Mesenchymal stem cell (in vitro differentiated cells and primary cell): Measurements from ENCODE around the gene DTX1.

Experiments
- DNase-seq: peaks from one replicate; pipeline ENCODE4 v3.0.0-alpha.2; 2013
- H2AFZ ChIP-seq: one replicate; pipeline ENCODE4 v1.6.1; 2013; ENCODE audit warnings: low read depth, mild to moderate bottlenecking, control low read depth, inconsistent platforms, low read length, moderate library complexity
- H2AK5ac ChIP-seq: 2 replicates; pipeline ENCODE4 v1.6.1; 2013; ENCODE audit warnings: low read length, moderate library complexity, mild to moderate bottlenecking, inconsistent platforms; ENCODE audit not compliant: severe bottlenecking
- H2BK120ac ChIP-seq: one replicate; pipeline ENCODE4 v1.6.1; 2013; ENCODE audit warnings: low read depth, mild to moderate bottlenecking, inconsistent platforms, low read length, moderate library complexity
- H2BK12ac ChIP-seq, 2 experiments: one replicate each; pipeline ENCODE4 v1.6.1; 2013; ENCODE audit warnings: inconsistent platforms in 2 of 2, low read length in 2 of 2, mild to moderate bottlenecking in 2 of 2, moderate library complexity in 2 of 2, control low read depth in 1 of 2
- H2BK15ac ChIP-seq: one replicate; pipeline ENCODE4 v1.6.1; 2013; ENCODE audit warnings: mild to moderate bottlenecking, low read depth, inconsistent platforms; ENCODE audit not compliant: poor library complexity, severe bottlenecking
- H2BK5ac ChIP-seq: 2 replicates; pipeline ENCODE4 v1.6.1; 2013; ENCODE audit warnings: low read depth, mild to moderate bottlenecking, low read length, control low read depth, inconsistent platforms; ENCODE audit not compliant: poor library complexity, severe bottlenecking
- H3K14ac ChIP-seq, 2 experiments: one replicate each; pipeline ENCODE4 v1.6.1; 2013; ENCODE audit warnings: inconsistent platforms in 2 of 2, low read length in 2 of 2, control low read depth in 1 of 2, mild to moderate bottlenecking in 1 of 2, moderate library complexity in 1 of 2
- H3K18ac ChIP-seq, 2 experiments: one replicate each; pipeline ENCODE4 v1.6.1; 2013; ENCODE audit warnings: inconsistent platforms in 2 of 2, low read length in 2 of 2, control low read depth in 1 of 2, low read depth in 1 of 2, mild to moderate bottlenecking in 1 of 2
- H3K23ac ChIP-seq, 2 experiments: one replicate each; pipeline ENCODE4 v1.6.1; 2013; ENCODE audit warnings: inconsistent platforms in 2 of 2, low read length in 2 of 2, mild to moderate bottlenecking in 2 of 2, moderate library complexity in 2 of 2, control low read depth in 1 of 2
- H3K27ac ChIP-seq: 2 replicates; pipeline ENCODE4 v1.5.1; 2013; ENCODE audit warnings: mild to moderate bottlenecking, moderate library complexity, low read length, control low read depth, inconsistent platforms; ENCODE audit not compliant: poor library complexity, severe bottlenecking
- H3K27me3 ChIP-seq, 2 experiments: 2 replicates each; pipeline versions ENCODE4 v1.6.1 to v1.7.0; 2013; ENCODE audit warnings: low read length in 2 of 2, mild to moderate bottlenecking in 2 of 2, moderate library complexity in 2 of 2, control low read depth in 1 of 2, inconsistent platforms in 1 of 2; ENCODE audit not compliant: control insufficient read depth in 1 of 2, insufficient read depth in 1 of 2
- H3K36me3 ChIP-seq, 2 experiments: 2 replicates each; pipeline versions ENCODE4 v1.6.1 to v1.7.0; 2013; ENCODE audit warnings: low read length in 2 of 2, control low read depth in 1 of 2, inconsistent platforms in 1 of 2, low read depth in 1 of 2, mild to moderate bottlenecking in 1 of 2; ENCODE audit not compliant: insufficient read depth in 2 of 2, control insufficient read depth in 1 of 2
- H3K4ac ChIP-seq, 2 experiments: one replicate each; pipeline ENCODE4 v1.6.1; 2013; ENCODE audit warnings: inconsistent platforms in 2 of 2, low read length in 2 of 2, mild to moderate bottlenecking in 2 of 2, moderate library complexity in 2 of 2, control low read depth in 1 of 2, low read depth in 1 of 2
- H3K4me1 ChIP-seq: 2 replicates; pipeline ENCODE4 v1.6.1; 2013; ENCODE audit warnings: low read depth, low read length, control low read depth; ENCODE audit not compliant: control insufficient read depth, insufficient read depth
- H3K4me2 ChIP-seq: 2 replicates; pipeline ENCODE4 v1.6.1; 2013; ENCODE audit warnings: low read length, mild to moderate bottlenecking, inconsistent platforms; ENCODE audit not compliant: poor library complexity, severe bottlenecking
- H3K4me3 ChIP-seq, 2 experiments: 2 replicates each; pipeline versions ENCODE4 v1.5.1 to v1.7.0; 2013; ENCODE audit warnings: low read length in 2 of 2, mild to moderate bottlenecking in 2 of 2, control low read depth in 1 of 2, low read depth in 1 of 2; ENCODE audit not compliant: insufficient read depth in 1 of 2
- H3K79me1 ChIP-seq: replicated peaks from 2 replicates; pipeline ENCODE4 v1.6.1; 2013; ENCODE audit warnings: mild to moderate bottlenecking, control low read depth, low read length, inconsistent platforms; ENCODE audit not compliant: poor library complexity, severe bottlenecking
- H3K9ac ChIP-seq: 2 replicates; pipeline ENCODE4 v1.7.0; 2013; ENCODE audit warnings: mild to moderate bottlenecking, low read length, moderate library complexity
- H3K9me3 ChIP-seq: 2 replicates; pipeline ENCODE4 v1.7.0; 2013; ENCODE audit warnings: mild to moderate bottlenecking, low read length; ENCODE audit not compliant: control insufficient read depth
- H4K8ac ChIP-seq: one replicate; pipeline ENCODE4 v1.6.1; 2013; ENCODE audit warnings: inconsistent platforms, mild to moderate bottlenecking, low read length, moderate library complexity
- H4K91ac ChIP-seq: one replicate; pipeline ENCODE4 v1.6.1; 2013; ENCODE audit warnings: mild to moderate bottlenecking, low read length, inconsistent platforms
- WGBS: methylation state at CpG from one replicate; pipeline ENCODE4 v1.1.7; 2013; ENCODE audit warnings: mixed read lengths; 5-methylcytosine and 5-hydroxymethylcytosine counted together

Gene DTX1

GRCh38 chr12:113049976-113050742, 6.4 kb upstream of the DTX1 start:
- no peak overlapping the region for H3K4ac ChIP-seq
- H3K14ac ChIP-seq, result no peak overlapping the region
- no peaks in the 10 kb centered on the region for H3K79me1 ChIP-seq
- WGBS, result 42% methylated on average over 10 of the region's 11 CpGs
- H2BK12ac ChIP-seq, result no peak overlapping the region
- no peak overlapping the region for H2BK15ac ChIP-seq
- H4K91ac ChIP-seq, result no peak overlapping the region
- H3K27me3 ChIP-seq, result peaks cover 45 to 57% of the 10 kb centered on the region in 2 experiments
- H3K4me3 ChIP-seq, result no peak overlapping the region
- H2AK5ac ChIP-seq, result no peak overlapping the region
- H3K27ac ChIP-seq, result no peak overlapping the region
- no peak overlapping the region for H3K9ac ChIP-seq
- H4K8ac ChIP-seq, result no peak overlapping the region
- H2AFZ ChIP-seq, result no peak overlapping the region
- H2BK5ac ChIP-seq, result no peak overlapping the region
- DNase-seq, result no peak
- H3K23ac ChIP-seq, result no peak overlapping the region
- H2BK120ac ChIP-seq, result no peak overlapping the region
- no peaks in the 10 kb centered on the region for H3K9me3 ChIP-seq
- H3K4me1 ChIP-seq, result peaks cover 2% of the 10 kb centered on the region
- H3K36me3 ChIP-seq, result no peaks in the 10 kb centered on the region
- no peak overlapping the region for H3K4me2 ChIP-seq
- H3K18ac ChIP-seq, result no peak overlapping the region

DNA sequence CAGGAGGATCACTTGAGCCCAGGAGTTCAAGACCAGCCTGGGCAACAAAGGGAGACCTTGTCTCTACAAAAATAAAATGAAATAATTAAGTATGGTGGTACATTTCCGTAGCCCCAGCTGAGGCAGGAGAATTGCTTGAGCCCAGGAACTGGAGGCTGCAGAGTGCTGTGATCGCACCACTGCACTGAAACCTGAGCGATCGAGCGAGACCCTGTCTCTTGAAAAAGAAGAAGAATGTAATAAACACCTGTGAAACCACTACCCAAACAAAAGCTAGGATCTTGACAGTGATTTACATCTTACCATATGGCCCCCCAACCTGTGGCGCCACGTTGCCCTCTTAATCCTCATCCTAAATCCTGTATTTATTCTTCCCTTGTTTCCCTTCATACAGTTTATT, 5.7 kb upstream of the DTX1 start:
- H2BK120ac ChIP-seq, result no peak overlapping the region
- H3K4me1 ChIP-seq, result peaks cover 2% of the 10 kb centered on the region
- no peak overlapping the region for H2BK12ac ChIP-seq
- no peak overlapping the region for H3K23ac ChIP-seq
- no peak overlapping the region for H3K27ac ChIP-seq
- no peak overlapping the region for H2AFZ ChIP-seq
- no peak for DNase-seq
- H3K9ac ChIP-seq, result no peak overlapping the region
- no peak overlapping the region for H3K14ac ChIP-seq
- no peak overlapping the region for H2BK5ac ChIP-seq
- H3K18ac ChIP-seq, result no peak overlapping the region
- no peak overlapping the region for H3K4me3 ChIP-seq
- no peak overlapping the region for H2AK5ac ChIP-seq
- no peak overlapping the region for H2BK15ac ChIP-seq
- H3K4ac ChIP-seq, result no peak overlapping the region
- H3K27me3 ChIP-seq, result peaks cover 50 to 60% of the 10 kb centered on the region in 2 experiments
- H4K91ac ChIP-seq, result no peak overlapping the region
- H4K8ac ChIP-seq, result no peak overlapping the region
- no peak overlapping the region for H3K4me2 ChIP-seq
- no peaks in the 10 kb centered on the region for H3K36me3 ChIP-seq
- H3K9me3 ChIP-seq, result no peaks in the 10 kb centered on the region
- WGBS, result 86% methylated on average over 7 of the region's 7 CpGs
- H3K79me1 ChIP-seq, result no peaks in the 10 kb centered on the region

DNA sequence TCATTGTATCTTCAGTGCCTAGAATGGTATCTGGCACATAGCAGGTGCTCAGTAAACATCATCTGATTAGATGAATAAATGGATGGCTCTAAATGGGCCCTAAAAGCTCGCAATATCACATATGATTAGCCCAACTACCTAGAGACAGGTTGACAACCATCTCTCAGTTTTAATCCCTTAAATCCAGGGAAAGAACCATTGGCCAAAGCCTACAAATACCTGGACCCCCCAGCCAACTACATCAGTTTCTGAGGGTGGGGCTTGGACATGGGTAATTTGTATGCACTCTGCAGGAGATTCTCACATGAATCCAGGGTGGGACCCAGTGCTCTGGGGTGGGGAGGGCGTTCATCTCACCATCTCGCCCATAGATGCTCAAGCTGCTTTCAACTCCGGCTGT, 4.8 kb upstream of the DTX1 start:
- Histone ChIP-seq H3K27ac (no peak overlapping the region), H2AFZ (no peak overlapping the region), H2BK5ac (no peak overlapping the region), H3K18ac (no peak overlapping the region), H4K8ac (no peak overlapping the region), H3K23ac (no peak overlapping the region), H2BK15ac (no peak overlapping the region), H3K9ac (no peak overlapping the region), H2BK120ac (no peak overlapping the region), H3K4me1 (peaks cover 7% of the 10 kb centered on the region), H3K4me2 (no peak overlapping the region), H3K9me3 (no peaks in the 10 kb centered on the region), H3K4ac (no peak overlapping the region), H3K27me3 (peaks cover 57 to 66% of the 10 kb centered on the region in 2 experiments), H3K4me3 (no peak overlapping the region), H3K14ac (no peak overlapping the region), H2AK5ac (no peak overlapping the region), H4K91ac (no peak overlapping the region), H3K79me1 (no peaks in the 10 kb centered on the region), H2BK12ac (no peak overlapping the region), H3K36me3 (no peaks in the 10 kb centered on the region)
- DNase-seq, result no peak
- WGBS, result 72% methylated on average over 4 of the region's 4 CpGs

DNA sequence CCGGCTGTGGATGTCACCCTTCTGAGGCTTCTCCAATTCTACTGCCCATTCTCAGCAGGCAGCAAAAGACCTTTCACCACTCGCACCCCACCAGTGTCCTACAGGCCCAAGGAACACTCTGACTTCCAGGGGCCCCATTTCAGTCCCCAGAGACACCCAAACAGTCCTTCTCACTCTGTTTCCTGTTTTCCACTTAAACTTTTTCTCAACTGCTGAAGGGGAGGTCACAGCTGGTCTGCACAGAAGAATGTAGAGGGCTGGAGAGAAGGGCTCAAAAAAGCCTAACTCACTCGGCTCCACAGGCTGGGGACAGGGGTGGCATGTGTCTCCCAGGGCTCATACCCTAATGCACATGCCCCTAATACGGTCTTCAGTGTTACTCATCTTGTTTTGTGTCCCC, 4.2 kb upstream of the DTX1 start:
- Histone ChIP-seq H3K4me3 (no peak overlapping the region), H3K4me2 (no peak overlapping the region), H3K18ac (no peak overlapping the region), H3K36me3 (no peaks in the 10 kb centered on the region), H3K4me1 (peaks cover 13% of the 10 kb centered on the region), H3K9me3 (no peaks in the 10 kb centered on the region), H2BK5ac (no peak overlapping the region), H2BK120ac (no peak overlapping the region), H3K23ac (no peak overlapping the region), H3K14ac (no peak overlapping the region), H4K8ac (no peak overlapping the region), H3K4ac (no peak overlapping the region), H3K9ac (no peak overlapping the region), H4K91ac (no peak overlapping the region), H3K27ac (no peak overlapping the region), H2BK12ac (no peak overlapping the region), H3K27me3 (peaks cover 60 to 71% of the 10 kb centered on the region in 2 experiments), H2AK5ac (no peak overlapping the region), H2BK15ac (no peak overlapping the region), H2AFZ (no peak overlapping the region), H3K79me1 (no peaks in the 10 kb centered on the region)
- no peak for DNase-seq
- WGBS, result 62% methylated on average over 4 of the region's 4 CpGs
